Measurements from ENCODE around the gene APOL5. TPM values are rescaled to one million over a fixed set of nuclear protein-coding genes. Genes with fewer than 3 reads are reported as not detected.

APOL5 gene
- total and polyA plus RNA-seq, 4 donors = 0.43 TPM; not detected in 3

- DNase-seq (ENCODE audit: low spot score) = no peak
- Histone ChIP-seq H3K4me3 (ENCODE audit: low read depth in 1 of 3, low read length in 3 of 3) (no peak overlapping the region), H3K9me3 (ENCODE audit: control insufficient read depth in 4 of 4, low read length in 3 of 4) (peaks cover 0 to 3% (median 2%) of the 10 kb centered on the region in 4 donors), H3K27ac (ENCODE audit: low read depth in 1 of 2, low read length in 2 of 2) (no peak overlapping the region), H3K27me3 (ENCODE audit: control insufficient read depth in 4 of 4, insufficient read depth in 4 of 4, low read length in 3 of 4) (no peaks in the 10 kb centered on the region), H3K4me1 (ENCODE audit: control insufficient read depth in 4 of 4, insufficient read depth in 4 of 4, low read length in 3 of 4) (no peaks in the 10 kb centered on the region), H3K36me3 (ENCODE audit: control insufficient read depth in 4 of 4, insufficient read depth in 3 of 4, low read depth in 1 of 4, low read length in 3 of 4) (no peaks in the 10 kb centered on the region), H3K9ac (ENCODE audit: low read depth in 1 of 2, low read length in 2 of 2) (no peak overlapping the region)
- TF ChIP-seq FOXA2 (IDR thresholded peaks at IDR 0.05) (no peak), GABPA (IDR thresholded peaks at IDR 0.05 in 1 of 2, conservative IDR thresholded peaks at IDR 0.05 in 1 of 2) (no peak), REST (IDR thresholded peaks at IDR 0.05) (no peak), FOXA1 (IDR thresholded peaks at IDR 0.05) (no peak), MAX (IDR thresholded peaks at IDR 0.05) (no peak), EGR1 (IDR thresholded peaks at IDR 0.05; ENCODE audit: low read depth in 2 of 2) (no peak), HNF4A (conservative IDR thresholded peaks at IDR 0.05) (no peak), ZBTB33 (IDR thresholded peaks at IDR 0.05) (no peak), RXRA (IDR thresholded peaks at IDR 0.05) (no peak), ATF3 (IDR thresholded peaks at IDR 0.05) (no peak), RAD21 (IDR thresholded peaks at IDR 0.05) (no peak), SP1 (IDR thresholded peaks at IDR 0.05) (no peak), CTCF (IDR thresholded peaks at IDR 0.05; ENCODE audit: low read depth, low read length, missing input control) (no peak), YY1 (IDR thresholded peaks at IDR 0.05) (no peak), TAF1 (conservative IDR thresholded peaks at IDR 0.05) (no peak), NR2F2 (IDR thresholded peaks at IDR 0.05) (no peak), HNF4G (IDR thresholded peaks at IDR 0.05) (no peak), JUND (IDR thresholded peaks at IDR 0.05) (no peak)
These were observed 32.9 kb upstream of the APOL5 start for GRCh38 chr22:35684732-35685131.
